Esophagus squamous epithelium (tissue), 4 donors: ENCODE measurements around the gene SLIT1.

Experiments
- CTCF ChIP-seq, 6 experiments: fragments of 450-650 bp in 4 of 6; fragments of 200-600 bp in 2 of 6; sonication (generic) in 2 of 6; IDR thresholded peaks; one replicate each; pipeline ENCODE4 v1.5.1; 2016 to 2019; ENCODE audit warnings: antibody characterized with exemption in 6 of 6, mild to moderate bottlenecking in 4 of 6, moderate library complexity in 4 of 6
- POLR2A ChIP-seq, 4 donors: fragments of 450-650 bp; IDR thresholded peaks; one replicate each; pipeline ENCODE4 v1.6.1; 2017; ENCODE audit warnings: antibody characterized with exemption in 4 of 4, mild to moderate bottlenecking in 4 of 4, moderate library complexity in 3 of 4

DNA sequence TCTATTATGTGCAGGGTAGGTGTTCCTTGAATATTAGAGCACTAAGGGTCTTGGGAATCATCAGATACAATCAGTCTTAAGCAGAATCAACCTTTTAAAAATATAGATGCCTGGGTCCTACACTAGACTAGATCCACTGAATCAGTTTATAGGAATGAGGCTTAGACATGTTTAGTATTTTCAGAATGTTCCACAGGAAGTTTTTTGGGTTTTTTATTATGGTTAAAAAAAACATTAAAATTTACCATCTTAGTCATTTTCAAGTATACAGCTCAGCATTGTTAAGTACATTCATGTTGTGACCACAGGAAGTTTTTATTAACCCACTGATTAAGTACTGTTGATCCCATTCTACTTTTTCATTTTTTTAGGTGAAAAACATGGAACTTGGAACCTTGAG lies 217.9 kb downstream of the SLIT1 start:
- TF ChIP-seq CTCF (IDR thresholded peaks at IDR 0.05) (no peak), POLR2A (IDR thresholded peaks at IDR 0.05) (no peak)
